ENCODE measurements around the gene PSME3. TPM values are rescaled to one million over a fixed set of nuclear protein-coding genes. Genes with fewer than 3 reads are reported as not detected.

Gene PSME3
- total and polyA plus RNA-seq, 2 of the 13 experiments (the other 11 are each of a cell fraction or from before 2014, with no cell fraction given): 66.3 to 135 TPM

GRCh38 chr17:42798383-42799380, 34.5 kb upstream of the PSME3 start, which contains the start of the genes CNTD1 and COA3 (continued):
- TF ChIP-seq TEAD3 (CRISPR knock-in tag; optimal IDR thresholded peaks at IDR 0.05; ENCODE audit: borderline replicate concordance) (peak; percentile 85), ZNF800 (CRISPR knock-in tag; IDR thresholded peaks at IDR 0.05) (0 out of 2 replicates have a peak, but pooled peaks have one; percentile 49), SAP130 (CRISPR knock-in tag; IDR thresholded peaks at IDR 0.05; ENCODE audit: low read depth) (peak; percentile 96), GABPB1 (CRISPR knock-in tag; IDR thresholded peaks at IDR 0.05) (peak; percentile 93), ZSCAN21 (CRISPR knock-in tag; IDR thresholded peaks at IDR 0.05; ENCODE audit: borderline replicate concordance) (peak; percentile 89; the same call in 1 of the 2 replicates), NFKBIZ (CRISPR knock-in tag; IDR thresholded peaks at IDR 0.05) (no peak; the same call in none of the 2 replicates), RFXAP (CRISPR knock-in tag; IDR thresholded peaks at IDR 0.05; ENCODE audit: borderline replicate concordance) (peak; percentile 90; the same call in 1 of the 2 replicates), PRPF4 (IDR thresholded peaks at IDR 0.05; ENCODE audit: low read depth, low read length, poor library complexity, severe bottlenecking) (no peak), RCOR2 (CRISPR knock-in tag; IDR thresholded peaks at IDR 0.05) (peak; percentile 63; the same call in 1 of the 2 replicates), NONO (IDR thresholded peaks at IDR 0.05) (no peak), NONO (CRISPR knock-in tag; conservative IDR thresholded peaks at IDR 0.05) (peak; percentile 97), TOPORS (CRISPR knock-in tag; IDR thresholded peaks at IDR 0.05) (peak; percentile 91; the same call in 1 of the 2 replicates), ZIK1 (CRISPR knock-in tag; IDR thresholded peaks at IDR 0.05; ENCODE audit: borderline replicate concordance, low read depth) (peak; percentile 90; the same call in 1 of the 2 replicates), PAX8 (CRISPR knock-in tag; IDR thresholded peaks at IDR 0.05; ENCODE audit: borderline replicate concordance) (peak; percentile 64; the same call in 1 of the 2 replicates), PRDM4 (CRISPR knock-in tag; IDR thresholded peaks at IDR 0.05; ENCODE audit: borderline replicate concordance) (0 out of 2 replicates have a peak, but pooled peaks have one; percentile 66), MED1 (CRISPR knock-in tag; IDR thresholded peaks at IDR 0.05) (0 out of 2 replicates have a peak, but pooled peaks have one; percentile 49), REST (IDR thresholded peaks at IDR 0.05; ENCODE audit: borderline replicate concordance in 1 of 2, low read depth in 1 of 2, low read length in 2 of 2) (0 out of 4 replicates have a peak, but pooled peaks of 1 of the 2 experiments have one; percentile 10), KDM4B (CRISPR knock-in tag; IDR thresholded peaks at IDR 0.05) (peak; percentile 43; the same call in 1 of the 2 replicates), ZNF749 (CRISPR knock-in tag; IDR thresholded peaks at IDR 0.05; ENCODE audit: borderline replicate concordance) (peak; percentile 86; the same call in 1 of the 2 replicates), ZNF101 (CRISPR knock-in tag; IDR thresholded peaks at IDR 0.05; ENCODE audit: borderline replicate concordance, low read depth) (peak; percentile 20; the same call in 1 of the 2 replicates)

All from HepG2 (cell line).